Suprapubic skin (tissue), 3 donors: Measurements from ENCODE around the gene COMT.

ENCODE experiments used
- EP300 ChIP-seq: sonication (generic); formaldehyde crosslinking; IDR thresholded peaks from one replicate; pipeline ENCODE4 v1.6.1; 2017; ENCODE audit warnings: antibody characterized with exemption
- POLR2A ChIP-seq, 2 donors: fragments of 450-650 bp; IDR thresholded peaks; one replicate each; pipeline ENCODE4 v1.6.1; 2017; ENCODE audit warnings: antibody characterized with exemption in 2 of 2, mild to moderate bottlenecking in 2 of 2, moderate library complexity in 2 of 2
- TF ChIP-seq, protein P1 (sequence below), 2 donors: fragments of 200-600 bp in 1 of 2; fragments of 450-650 bp in 1 of 2; sonication (generic) in 1 of 2; IDR thresholded peaks; one replicate each; pipeline ENCODE4 v1.5.1; 2016 to 2019; ENCODE audit warnings: antibody characterized with exemption in 2 of 2, mild to moderate bottlenecking in 1 of 2, moderate library complexity in 1 of 2

- TF ChIP-seq, protein P1, sequence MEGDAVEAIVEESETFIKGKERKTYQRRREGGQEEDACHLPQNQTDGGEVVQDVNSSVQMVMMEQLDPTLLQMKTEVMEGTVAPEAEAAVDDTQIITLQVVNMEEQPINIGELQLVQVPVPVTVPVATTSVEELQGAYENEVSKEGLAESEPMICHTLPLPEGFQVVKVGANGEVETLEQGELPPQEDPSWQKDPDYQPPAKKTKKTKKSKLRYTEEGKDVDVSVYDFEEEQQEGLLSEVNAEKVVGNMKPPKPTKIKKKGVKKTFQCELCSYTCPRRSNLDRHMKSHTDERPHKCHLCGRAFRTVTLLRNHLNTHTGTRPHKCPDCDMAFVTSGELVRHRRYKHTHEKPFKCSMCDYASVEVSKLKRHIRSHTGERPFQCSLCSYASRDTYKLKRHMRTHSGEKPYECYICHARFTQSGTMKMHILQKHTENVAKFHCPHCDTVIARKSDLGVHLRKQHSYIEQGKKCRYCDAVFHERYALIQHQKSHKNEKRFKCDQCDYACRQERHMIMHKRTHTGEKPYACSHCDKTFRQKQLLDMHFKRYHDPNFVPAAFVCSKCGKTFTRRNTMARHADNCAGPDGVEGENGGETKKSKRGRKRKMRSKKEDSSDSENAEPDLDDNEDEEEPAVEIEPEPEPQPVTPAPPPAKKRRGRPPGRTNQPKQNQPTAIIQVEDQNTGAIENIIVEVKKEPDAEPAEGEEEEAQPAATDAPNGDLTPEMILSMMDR (IDR thresholded peaks at IDR 0.05): no peak
- TF ChIP-seq POLR2A (IDR thresholded peaks at IDR 0.05) (no peak), EP300 (no peak)
Observed at GRCh38 chr22:19897726-19898125, 43.8 kb upstream of the COMT start.
